ENCODE data around the gene DGKB.

GRCh38 chr7:14600766-14601367 lies 301.7 kb downstream of the DGKB start:
- TF ChIP-seq CTCF (IDR thresholded peaks at IDR 0.05), result no peak
- no peak for TF ChIP-seq POLR2A (IDR thresholded peaks at IDR 0.05)
- no peak for TF ChIP-seq POLR2AphosphoS5 (IDR thresholded peaks at IDR 0.05)
